K562 (cell line): ENCODE measurements around the gene CERS5. TPM values are rescaled to one million over a fixed set of nuclear protein-coding genes. Genes with fewer than 3 reads are reported as not detected.

Experiments used
- ATAC-seq: fragments of 200-7000 bp; cut with Tn5 transposase; 3 replicates; pipeline ENCODE4 v1.9.1; 2020; ENCODE audit warnings: moderate library complexity
- BruUV-seq: library from RNA; stranded (reverse); fragments of 400-500 nt; replicated peaks from 2 replicates; lab custom pipeline; 2021; lab: Mats Ljungman, UMichigan
- CTCF ChIA-PET: fragments of 300-600 bp; formaldehyde crosslinking; extraction: SDS; loops from one replicate; lab custom pipeline; 2021; ENCODE audit warnings: low intra/inter-chr PET ratio; lab: Yijun Ruan, JAX
- POLR2A ChIA-PET: fragments of 300-600, 350-650 bp; sonication (Branson Sonifier 250); formaldehyde crosslinking; extraction: SDS; loops from one replicate; lab custom pipeline; 2021; ENCODE audit warnings: antibody characterized with exemption, inconsistent platforms; lab: Yijun Ruan, JAX
- DNase-seq, 4 experiments: peaks; one replicate each; pipeline versions ENCODE4 v3.0.0 to v3.0.0-alpha.2; 2011 to 2018; ENCODE audit warnings: low spot score in 3 of 4, mixed read lengths in 3 of 4; ENCODE audit errors: extremely low read depth in 1 of 4
- FAIRE-seq: peaks from 2 replicates; lab custom pipeline; 2011; peaks lifted over from hg19 to GRCh38; lab: Jason Lieb, UNC
- H2AFZ ChIP-seq: 2 replicates; pipeline ENCODE4 v1.6.0; 2011; ENCODE audit warnings: low read depth, low read length, control low read depth, inconsistent platforms
- H3K27ac ChIP-seq: fragments of 200-600 bp; 3 replicates; pipeline ENCODE4 v1.8.0; 2011; ENCODE audit warnings: low read depth, mild to moderate bottlenecking, control low read depth, inconsistent platforms, low read length, moderate library complexity, mixed read lengths; ENCODE audit errors: extremely low read depth
- H3K27me3 ChIP-seq, 2 experiments: fragments of 300-600 bp in 1 of 2; 2 replicates in 1 of 2; 3 replicates in 1 of 2; pipeline versions ENCODE4 v1.6.0 to v1.8.0; 2011; ENCODE audit warnings: inconsistent platforms in 2 of 2, low read length in 2 of 2, mild to moderate bottlenecking in 1 of 2, mixed read lengths in 1 of 2, moderate library complexity in 1 of 2; ENCODE audit not compliant: control insufficient read depth in 2 of 2, insufficient read depth in 2 of 2
- H3K36me3 ChIP-seq: fragments of 300-600 bp; 3 replicates; pipeline ENCODE4 v1.8.0; 2011; ENCODE audit warnings: mild to moderate bottlenecking, low read length, inconsistent platforms; ENCODE audit not compliant: control insufficient read depth, insufficient read depth
- H3K4me1 ChIP-seq, 2 experiments: fragments of 200-600 bp in 1 of 2; replicated peaks in 1 of 2; 2 replicates in 1 of 2; 3 replicates in 1 of 2; pipeline versions ENCODE4 v1.5.1 to v1.8.0; 2011; ENCODE audit warnings: inconsistent platforms in 2 of 2, low read length in 2 of 2, mild to moderate bottlenecking in 1 of 2, mixed read lengths in 1 of 2, moderate library complexity in 1 of 2; ENCODE audit not compliant: control insufficient read depth in 2 of 2, insufficient read depth in 2 of 2
- H3K4me2 ChIP-seq: 2 replicates; pipeline ENCODE4 v1.6.1; 2011; ENCODE audit warnings: low read length, control low read depth, inconsistent platforms, mixed read lengths; ENCODE audit not compliant: insufficient read depth
- H3K4me3 ChIP-seq: fragments of 200-600 bp; sonication (generic), shearing (Covaris generic); 2 replicates; pipeline ENCODE4 v1.5.1; 2016; ENCODE audit warnings: control low read depth, inconsistent platforms
- H3K79me2 ChIP-seq: fragments of 200-600 bp; 3 replicates; pipeline ENCODE4 v1.8.0; 2011; ENCODE audit warnings: low read length, inconsistent platforms; ENCODE audit not compliant: control insufficient read depth, insufficient read depth
- H3K9ac ChIP-seq, 2 experiments: 2 replicates each; pipeline versions ENCODE4 v1.6.0 to v1.6.1; 2011; ENCODE audit warnings: low read depth in 2 of 2, low read length in 2 of 2, control low read depth in 1 of 2, inconsistent platforms in 1 of 2, mild to moderate bottlenecking in 1 of 2, mixed read lengths in 1 of 2; ENCODE audit not compliant: insufficient read depth in 1 of 2
- H3K9me1 ChIP-seq: one replicate; pipeline ENCODE4 v1.6.0; 2011; ENCODE audit warnings: inconsistent platforms, mild to moderate bottlenecking, low read length, moderate library complexity; ENCODE audit not compliant: control insufficient read depth, insufficient read depth
- H3K9me3 ChIP-seq: replicated peaks from 2 replicates; pipeline ENCODE4 v1.5.1; 2011; ENCODE audit warnings: low read depth, low read length, inconsistent platforms; ENCODE audit not compliant: control insufficient read depth, insufficient read depth
- H4K20me1 ChIP-seq: replicated peaks from 2 replicates; pipeline ENCODE4 v1.6.1; 2011; ENCODE audit warnings: low read length, inconsistent platforms, mixed read lengths; ENCODE audit not compliant: control insufficient read depth, insufficient read depth
- HEY1 ChIP-seq: fragments of 250-450 bp; sonication (Bioruptor Pico); IDR thresholded peaks from 2 replicates; pipeline ENCODE4 v1.5.0; 2020; ENCODE audit warnings: mild to moderate bottlenecking, moderate library complexity, borderline replicate concordance
- SIRT6 ChIP-seq: IDR thresholded peaks from one replicate; pipeline ENCODE4 v1.6.1; 2012; ENCODE audit warnings: low read depth, mild to moderate bottlenecking, control low read depth, inconsistent platforms, low read length, moderate library complexity
- SMAD1 ChIP-seq: fragments of 150-350 bp; IDR thresholded peaks from 2 replicates; pipeline ENCODE4 v1.6.1; 2014; ENCODE audit warnings: low read length, low read depth; ENCODE audit not compliant: partially characterized antibody
- WGBS: fragments of 100-300 bp; shearing (Covaris generic); methylation state at CpG from one replicate; pipeline ENCODE4 v1.1.6; 2016; ENCODE audit warnings: low coverage, mixed read lengths; ENCODE audit not compliant: insufficient coverage; ENCODE audit errors: missing lambda C conversion rate; 5-methylcytosine and 5-hydroxymethylcytosine counted together
- in situ Hi-C: fragments of 300-500 bp; cut with MboI; formaldehyde crosslinking; loops from 4 replicates; pipeline ENCODE4 v1.15.0; 2018; ENCODE audit warnings: inconsistent platforms, mixed read lengths
- intact Hi-C: fragments of 100-400 bp; cut with micrococcal nuclease; formaldehyde crosslinking; loops from 2 replicates; pipeline ENCODE4 v1.14.2; 2022
- polyA plus RNA-seq, 8 experiments: library from polyadenylated mRNA; depleted of rRNA in 4 of 8; stranded (reverse) in 5 of 8; unstranded in 3 of 8; fragments of >200 nt; fragmentation: Nextera tagmentation in 2 of 8; fragmentation: Illumina TruSeq in 1 of 8; extraction: Ambion mirVana in 2 of 8; extraction: Trizol in 1 of 8; gene quantifications; 2 replicates each; pipeline versions ENCODE4 v1.2.1 to v1.2.3, GENCODE V29; 2011 to 2014; ENCODE audit warnings: inconsistent platforms in 1 of 8, missing spikeins in 1 of 8
- total RNA-seq, 7 experiments: library from RNA; depleted of rRNA in 6 of 7; stranded (reverse); fragments of >200 nt in 6 of 7; fragmentation: Illumina TruSeq in 2 of 7; extraction: Trizol in 2 of 7; gene quantifications; 2 replicates each; pipeline versions ENCODE4 v1.2.1 to v1.2.3, GENCODE V29; 2011 to 2021; ENCODE audit warnings: low replicate concordance in 1 of 7
- TF ChIP-seq, protein P1 (sequence below): sonication (generic); formaldehyde crosslinking; IDR thresholded peaks from 2 replicates; pipeline ENCODE4 v1.8.0; 2022; ENCODE audit warnings: mild to moderate bottlenecking, missing genetic modification reagents
- TF ChIP-seq, protein P2 (sequence below): sonication (generic); formaldehyde crosslinking; IDR thresholded peaks from 2 replicates; pipeline ENCODE4 v1.8.1; 2023; ENCODE audit warnings: mild to moderate bottlenecking, missing genetic modification reagents

Gene CERS5
- total and polyA plus RNA-seq, 9 of the 15 experiments (the other 6 are each of a cell fraction or from before 2014, with no cell fraction given), result 6.1 to 47.5 (median 17.8) TPM

DNA sequence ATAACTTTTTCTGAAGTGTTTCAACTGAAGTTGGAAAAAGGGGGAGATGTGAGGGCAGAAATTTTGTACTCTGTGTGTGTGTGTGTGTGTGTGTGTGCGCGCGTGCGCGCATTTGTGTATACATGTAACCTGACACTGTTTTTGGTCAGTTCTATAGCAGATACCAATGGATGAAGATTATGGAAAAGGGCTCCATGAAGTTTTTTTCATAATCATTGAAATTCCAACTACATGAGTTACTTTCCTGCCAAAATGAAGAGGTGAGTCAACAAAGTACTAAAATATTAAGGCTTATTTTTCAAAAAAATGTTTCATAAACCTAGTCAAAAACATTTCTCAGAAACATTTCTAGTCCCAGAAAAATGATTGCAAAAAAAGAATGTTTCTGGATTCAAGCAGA, 25.7 kb upstream of the CERS5 start:
- H3K27ac ChIP-seq, result no peak overlapping the region
- no peak for FAIRE-seq
- BruUV-seq, result TSS peak; percentile 27

DNA sequence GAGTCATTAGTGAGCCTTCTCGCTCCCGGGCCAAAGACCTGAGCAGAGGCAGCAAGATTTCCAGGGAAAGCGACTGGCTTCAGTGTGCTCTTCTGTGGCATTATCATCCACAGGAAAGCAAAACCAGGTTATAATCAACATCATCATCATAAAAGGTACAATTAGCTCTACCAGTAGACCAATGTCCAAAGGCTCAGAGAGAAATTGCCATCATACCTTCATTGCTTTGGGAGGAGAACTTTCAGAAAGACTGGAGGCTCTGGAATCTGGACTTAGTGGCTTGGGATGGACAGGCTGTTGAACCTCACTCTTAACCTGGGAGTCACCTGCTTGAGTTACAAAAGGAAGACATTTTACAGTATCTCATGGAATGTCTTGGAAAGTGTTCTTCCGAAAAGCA, 25.1 kb upstream of the CERS5 start:
- peaks cover 2% of the 10 kb centered on the region for H3K9me1 ChIP-seq
- H3K36me3 ChIP-seq, result peaks cover 31% of the 10 kb centered on the region; the same call in 1 of the 3 replicates
- no peak overlapping the region for H3K4me2 ChIP-seq
- no peak overlapping the region for H3K4me3 ChIP-seq
- H4K20me1 ChIP-seq, result no peaks in the 10 kb centered on the region
- in situ Hi-C loops (no loop called here), intact Hi-C loops (no loop called here)
- no peak overlapping the region for H3K27ac ChIP-seq
- no peak for ATAC-seq
- WGBS, result 96% methylated on average over 4 of the region's 4 CpGs
- H3K27me3 ChIP-seq, result no peaks in the 10 kb centered on the region
- H3K4me1 ChIP-seq, result 0 out of 5 replicates have a peak, but pooled peaks cover 0 to 4% of the 10 kb centered on the region in 2 experiments
- no peaks in the 10 kb centered on the region for H3K9me3 ChIP-seq
- no peak for FAIRE-seq
- no peak overlapping the region for H3K9ac ChIP-seq
- DNase-seq, result no peak
- POLR2A ChIA-PET, result no interaction called here
- no peak overlapping the region for H2AFZ ChIP-seq
- H3K79me2 ChIP-seq, result no peaks in the 10 kb centered on the region
- CTCF ChIA-PET, result no interaction called here
- BruUV-seq, result no TSS peak
- no peak for TF ChIP-seq HEY1 (CRISPR knock-in tag)
- TF ChIP-seq, protein P1, sequence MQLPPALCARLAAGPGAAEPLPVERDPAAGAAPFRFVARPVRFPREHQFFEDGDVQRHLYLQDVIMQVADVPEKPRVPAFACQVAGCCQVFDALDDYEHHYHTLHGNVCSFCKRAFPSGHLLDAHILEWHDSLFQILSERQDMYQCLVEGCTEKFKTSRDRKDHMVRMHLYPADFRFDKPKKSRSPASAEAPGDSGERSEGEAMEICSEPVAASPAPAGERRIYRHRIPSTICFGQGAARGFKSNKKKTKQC (CRISPR knock-in tag), result no peak
- no peak for TF ChIP-seq SIRT6

More for the DNA sequence above, 25.7 kb upstream of the CERS5 start:
- H3K9ac ChIP-seq, result no peak overlapping the region
- no peaks in the 10 kb centered on the region for H3K27me3 ChIP-seq
- CTCF ChIA-PET, result interaction anchor here (0.7 kb wide), 1 partner anchor 549 kb away, joined by 4 read pairs; no protein-coding TSS in a partner anchor
- H3K36me3 ChIP-seq, result peaks cover 33% of the 10 kb centered on the region; the same call in 1 of the 3 replicates
- TF ChIP-seq, protein P2, sequence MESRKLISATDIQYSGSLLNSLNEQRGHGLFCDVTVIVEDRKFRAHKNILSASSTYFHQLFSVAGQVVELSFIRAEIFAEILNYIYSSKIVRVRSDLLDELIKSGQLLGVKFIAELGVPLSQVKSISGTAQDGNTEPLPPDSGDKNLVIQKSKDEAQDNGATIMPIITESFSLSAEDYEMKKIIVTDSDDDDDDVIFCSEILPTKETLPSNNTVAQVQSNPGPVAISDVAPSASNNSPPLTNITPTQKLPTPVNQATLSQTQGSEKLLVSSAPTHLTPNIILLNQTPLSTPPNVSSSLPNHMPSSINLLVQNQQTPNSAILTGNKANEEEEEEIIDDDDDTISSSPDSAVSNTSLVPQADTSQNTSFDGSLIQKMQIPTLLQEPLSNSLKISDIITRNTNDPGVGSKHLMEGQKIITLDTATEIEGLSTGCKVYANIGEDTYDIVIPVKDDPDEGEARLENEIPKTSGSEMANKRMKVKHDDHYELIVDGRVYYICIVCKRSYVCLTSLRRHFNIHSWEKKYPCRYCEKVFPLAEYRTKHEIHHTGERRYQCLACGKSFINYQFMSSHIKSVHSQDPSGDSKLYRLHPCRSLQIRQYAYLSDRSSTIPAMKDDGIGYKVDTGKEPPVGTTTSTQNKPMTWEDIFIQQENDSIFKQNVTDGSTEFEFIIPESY (CRISPR knock-in tag), result 0 out of 2 replicates have a peak, but pooled peaks have one; percentile 48
- no peak for TF ChIP-seq SMAD1
- TF ChIP-seq, all 486 proteins: peak for 1
- intact Hi-C loops, result no loop called here
- Histone ChIP-seq H3K9me1 (peaks cover 2% of the 10 kb centered on the region), H4K20me1 (no peaks in the 10 kb centered on the region), H2AFZ (no peak overlapping the region), H3K4me1 (0 out of 5 replicates have a peak, but pooled peaks cover 0 to 4% of the 10 kb centered on the region in 2 experiments), H3K9me3 (no peaks in the 10 kb centered on the region), H3K4me3 (no peak overlapping the region), H3K4me2 (no peak overlapping the region), H3K79me2 (no peaks in the 10 kb centered on the region)
- no peak for ATAC-seq
- in situ Hi-C loops, result no loop called here
- WGBS, result 98% methylated on average over 5 of the region's 5 CpGs
- POLR2A ChIA-PET, result no interaction called here
- DNase-seq, result no peak
